Mucosa of rectum (tissue), 2 donors: ENCODE results near the gene ELOVL6.

Experiments
- H3K27ac ChIP-seq, 2 donors: one replicate each; pipeline ENCODE4 v1.7.0; 2013; ENCODE audit warnings: inconsistent platforms in 2 of 2, low read depth in 2 of 2, low read length in 2 of 2
- H3K27me3 ChIP-seq, 2 donors: one replicate each; pipeline ENCODE4 v1.7.0; 2013; ENCODE audit warnings: low read length in 2 of 2; ENCODE audit not compliant: control insufficient read depth in 2 of 2, insufficient read depth in 2 of 2
- H3K36me3 ChIP-seq, 2 donors: one replicate each; pipeline ENCODE4 v1.7.0; 2013; ENCODE audit warnings: low read length in 2 of 2; ENCODE audit not compliant: control insufficient read depth in 2 of 2, insufficient read depth in 2 of 2
- H3K4me1 ChIP-seq, 2 donors: one replicate each; pipeline ENCODE4 v1.7.0; 2013; ENCODE audit warnings: low read length in 2 of 2, mild to moderate bottlenecking in 1 of 2; ENCODE audit not compliant: control insufficient read depth in 2 of 2, insufficient read depth in 2 of 2
- H3K4me3 ChIP-seq, 2 donors: one replicate each; pipeline ENCODE4 v1.7.0; 2013; ENCODE audit warnings: low read length in 2 of 2
- H3K9ac ChIP-seq, 2 donors: one replicate each; pipeline ENCODE4 v1.7.0; 2013; ENCODE audit warnings: low read length in 2 of 2, low read depth in 1 of 2, mild to moderate bottlenecking in 1 of 2
- H3K9me3 ChIP-seq, 2 donors: one replicate each; pipeline ENCODE4 v1.7.0; 2013; ENCODE audit warnings: low read length in 2 of 2; ENCODE audit not compliant: control insufficient read depth in 2 of 2
- donor health status: healthy.
- donor health status: Normal muscosa, but diverticular disease.

ELOVL6 gene

GRCh38 chr4:110004556-110004955 lies 193.9 kb downstream of the ELOVL6 start:
- Histone ChIP-seq H3K27ac (no peak overlapping the region), H3K4me3 (no peak overlapping the region), H3K27me3 (no peaks in the 10 kb centered on the region), H3K4me1 (peaks cover 0 to 1% of the 10 kb centered on the region in 2 donors), H3K36me3 (no peaks in the 10 kb centered on the region), H3K9ac (no peak overlapping the region), H3K9me3 (no peaks in the 10 kb centered on the region)

GRCh38 chr4:110003401-110004187 lies 194.8 kb downstream of the ELOVL6 start:
- Histone ChIP-seq H3K27me3 (no peaks in the 10 kb centered on the region), H3K4me1 (peaks cover 3 to 8% of the 10 kb centered on the region in 2 donors), H3K9ac (no peak overlapping the region), H3K9me3 (no peaks in the 10 kb centered on the region), H3K4me3 (no peak overlapping the region), H3K36me3 (no peaks in the 10 kb centered on the region), H3K27ac (no peak overlapping the region)

- no peak overlapping the region for H3K27ac ChIP-seq
- H3K4me3 ChIP-seq = no peak overlapping the region
- H3K36me3 ChIP-seq = no peaks in the 10 kb centered on the region
- peaks cover 3 to 8% of the 10 kb centered on the region in 2 donors for H3K4me1 ChIP-seq
- no peak overlapping the region for H3K9ac ChIP-seq
- no peaks in the 10 kb centered on the region for H3K27me3 ChIP-seq
- H3K9me3 ChIP-seq = no peaks in the 10 kb centered on the region
Measured at GRCh38 chr4:110002326-110002725, 196.1 kb downstream of the ELOVL6 start.

GRCh38 chr4:109999585-109999912 lies 198.9 kb downstream of the ELOVL6 start:
- Histone ChIP-seq H3K9me3 (no peaks in the 10 kb centered on the region), H3K9ac (no peak overlapping the region), H3K27me3 (no peaks in the 10 kb centered on the region), H3K4me1 (peaks cover 3 to 8% of the 10 kb centered on the region in 2 donors), H3K4me3 (no peak overlapping the region), H3K36me3 (no peaks in the 10 kb centered on the region), H3K27ac (no peak overlapping the region)

DNA sequence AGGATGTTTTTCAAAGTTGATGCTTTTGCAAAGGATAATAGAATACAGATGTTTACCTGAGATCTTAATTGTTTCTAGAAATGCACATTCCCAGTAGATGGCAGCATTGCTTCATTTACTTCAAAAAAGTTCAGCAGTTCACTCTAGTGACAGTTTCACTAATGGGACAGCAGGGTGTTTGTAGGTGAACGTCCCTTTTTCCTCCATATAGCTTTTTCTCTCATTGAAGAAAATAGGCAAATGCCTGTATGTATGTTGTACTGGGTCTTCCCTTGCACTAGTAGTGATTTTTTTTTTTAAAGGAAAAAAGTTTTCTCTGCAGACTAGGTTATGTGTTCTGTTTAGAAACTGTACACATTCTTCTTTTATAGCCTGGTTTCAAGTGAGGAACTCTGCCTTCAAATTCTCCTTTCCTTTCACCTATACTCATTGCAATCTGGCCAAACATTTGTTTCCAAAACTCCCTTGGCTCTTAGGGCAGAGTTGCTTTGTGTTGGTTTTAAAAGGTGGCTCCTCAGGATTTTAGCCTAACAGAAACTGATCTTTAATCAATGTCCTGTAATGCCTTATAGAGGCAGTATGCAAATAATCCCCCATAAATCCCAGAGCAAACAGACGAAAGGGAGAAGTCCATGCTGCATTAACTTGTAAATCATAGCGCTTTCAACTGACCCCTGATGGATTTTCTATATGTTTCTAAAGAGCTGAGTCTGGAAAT lies 199.4 kb downstream of the ELOVL6 start:
- H3K9ac ChIP-seq = no peak overlapping the region
- no peaks in the 10 kb centered on the region for H3K36me3 ChIP-seq
- H3K27ac ChIP-seq = no peak overlapping the region
- H3K4me1 ChIP-seq = peaks cover 3 to 8% of the 10 kb centered on the region in 2 donors
- H3K9me3 ChIP-seq = no peaks in the 10 kb centered on the region
- no peak overlapping the region for H3K4me3 ChIP-seq
- H3K27me3 ChIP-seq = no peaks in the 10 kb centered on the region

GRCh38 chr4:109996526-109996925 lies 201.9 kb downstream of the ELOVL6 start:
- Histone ChIP-seq H3K9ac (no peak overlapping the region), H3K9me3 (no peaks in the 10 kb centered on the region)

More at GRCh38 chr4:109996526-109996925, 201.9 kb downstream of the ELOVL6 start:
- H3K36me3 ChIP-seq = no peaks in the 10 kb centered on the region
- no peak overlapping the region for H3K27ac ChIP-seq
- no peak overlapping the region for H3K4me3 ChIP-seq
- H3K27me3 ChIP-seq = no peaks in the 10 kb centered on the region
- H3K4me1 ChIP-seq = peaks cover 3 to 8% of the 10 kb centered on the region in 2 donors
